Measurements from ENCODE around the gene DMBX1.

The DMBX1 gene

DNA sequence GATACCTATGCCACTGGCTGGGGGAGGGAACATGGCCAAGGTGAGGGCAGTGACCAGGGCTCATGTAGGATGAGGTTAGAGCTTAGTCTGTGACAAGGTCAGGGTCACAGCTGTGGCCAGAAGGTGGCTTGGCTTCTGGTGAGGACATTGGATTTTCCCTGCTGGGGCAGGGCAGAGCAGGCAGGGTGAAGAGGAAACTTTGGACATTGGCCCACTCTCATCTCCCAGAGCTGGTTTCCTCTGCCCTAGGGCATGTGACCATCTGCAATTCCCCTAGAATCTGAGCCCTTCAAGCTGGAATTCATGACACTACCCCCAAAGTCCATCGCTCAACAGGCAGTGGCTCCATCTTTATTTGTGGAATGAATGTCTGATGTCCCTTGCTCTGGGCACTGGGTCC, 5.3 kb downstream of the DMBX1 start:
- no peak overlapping the region for H3K4me3 ChIP-seq (ENCODE audit: low read depth, low read length)
- TF ChIP-seq, protein P1, sequence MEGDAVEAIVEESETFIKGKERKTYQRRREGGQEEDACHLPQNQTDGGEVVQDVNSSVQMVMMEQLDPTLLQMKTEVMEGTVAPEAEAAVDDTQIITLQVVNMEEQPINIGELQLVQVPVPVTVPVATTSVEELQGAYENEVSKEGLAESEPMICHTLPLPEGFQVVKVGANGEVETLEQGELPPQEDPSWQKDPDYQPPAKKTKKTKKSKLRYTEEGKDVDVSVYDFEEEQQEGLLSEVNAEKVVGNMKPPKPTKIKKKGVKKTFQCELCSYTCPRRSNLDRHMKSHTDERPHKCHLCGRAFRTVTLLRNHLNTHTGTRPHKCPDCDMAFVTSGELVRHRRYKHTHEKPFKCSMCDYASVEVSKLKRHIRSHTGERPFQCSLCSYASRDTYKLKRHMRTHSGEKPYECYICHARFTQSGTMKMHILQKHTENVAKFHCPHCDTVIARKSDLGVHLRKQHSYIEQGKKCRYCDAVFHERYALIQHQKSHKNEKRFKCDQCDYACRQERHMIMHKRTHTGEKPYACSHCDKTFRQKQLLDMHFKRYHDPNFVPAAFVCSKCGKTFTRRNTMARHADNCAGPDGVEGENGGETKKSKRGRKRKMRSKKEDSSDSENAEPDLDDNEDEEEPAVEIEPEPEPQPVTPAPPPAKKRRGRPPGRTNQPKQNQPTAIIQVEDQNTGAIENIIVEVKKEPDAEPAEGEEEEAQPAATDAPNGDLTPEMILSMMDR (IDR thresholded peaks at IDR 0.05; ENCODE audit: low read depth, low read length, missing control alignments), result no peak
- no peak for DNase-seq (ENCODE audit: low read depth)

DNA sequence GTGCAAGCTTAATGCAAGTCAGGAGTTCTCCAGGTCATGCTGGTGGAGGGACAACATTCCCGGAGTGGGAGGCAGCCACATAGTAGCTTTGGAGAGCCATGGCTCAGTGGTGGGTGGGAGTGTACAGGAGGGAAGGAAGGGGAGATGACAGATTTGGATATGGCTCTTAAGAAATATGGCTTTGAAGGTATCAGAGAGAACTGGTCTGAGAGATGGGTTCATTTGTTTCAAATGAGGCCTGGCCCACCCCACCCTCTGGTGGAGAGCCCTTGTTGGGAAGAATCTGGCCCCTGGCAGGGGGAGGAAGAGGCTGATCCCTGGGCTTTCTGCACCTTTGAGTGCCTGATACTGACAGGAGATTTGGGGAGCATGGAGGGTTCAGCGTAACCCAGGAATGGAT, 6.1 kb downstream of the DMBX1 start:
- no peak for DNase-seq (ENCODE audit: low read depth)
- no peak overlapping the region for H3K4me3 ChIP-seq (ENCODE audit: low read depth, low read length)
- TF ChIP-seq, protein P1 (IDR thresholded peaks at IDR 0.05; ENCODE audit: low read depth, low read length, missing control alignments), result no peak

DNA sequence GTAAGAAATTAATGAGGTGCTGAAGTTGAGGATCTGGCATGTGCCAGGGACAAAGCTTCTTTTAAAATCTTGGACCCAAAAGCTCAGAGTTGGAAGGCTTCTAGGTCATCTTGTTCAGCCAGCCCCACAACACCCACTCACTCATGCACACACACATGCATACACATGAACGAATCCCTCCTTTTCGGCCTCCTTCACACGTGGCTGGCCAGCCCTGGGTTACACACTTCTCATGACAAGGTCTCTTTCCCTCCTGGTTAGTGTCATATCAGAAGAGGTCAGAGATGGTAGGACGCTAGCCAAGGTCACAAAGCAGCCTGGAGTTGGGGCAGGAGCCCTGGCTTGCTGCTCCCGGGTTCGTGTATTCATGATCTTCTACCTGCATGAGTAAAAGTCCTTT, 6.9 kb downstream of the DMBX1 start:
- TF ChIP-seq, protein P1 (IDR thresholded peaks at IDR 0.05; ENCODE audit: low read depth, low read length, missing control alignments), result no peak
- DNase-seq (ENCODE audit: low read depth), result no peak
- H3K4me3 ChIP-seq (ENCODE audit: low read depth, low read length), result no peak overlapping the region

DNA sequence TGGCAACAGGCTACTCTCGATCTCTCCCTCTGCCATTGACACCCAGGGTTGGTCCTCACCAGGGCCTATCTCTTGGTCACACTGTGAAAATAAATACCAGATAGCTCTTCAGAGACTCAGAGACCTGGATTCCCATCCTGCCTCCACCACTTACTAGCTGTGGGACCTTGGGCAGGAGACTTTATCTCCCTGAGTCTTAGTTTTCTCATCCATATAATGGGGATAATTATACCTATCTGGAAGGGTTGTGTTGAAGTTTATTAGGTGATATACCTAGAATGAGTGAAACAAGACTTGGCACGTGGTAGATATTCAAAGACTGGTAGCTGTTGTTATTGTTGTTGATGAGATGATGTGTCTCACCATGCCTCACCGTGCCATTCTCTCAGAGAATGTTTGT, 7.4 kb downstream of the DMBX1 start:
- H3K4me3 ChIP-seq (ENCODE audit: low read depth, low read length), result no peak overlapping the region
- no peak for DNase-seq (ENCODE audit: low read depth)
- TF ChIP-seq, protein P1 (IDR thresholded peaks at IDR 0.05; ENCODE audit: low read depth, low read length, missing control alignments), result no peak

DNA sequence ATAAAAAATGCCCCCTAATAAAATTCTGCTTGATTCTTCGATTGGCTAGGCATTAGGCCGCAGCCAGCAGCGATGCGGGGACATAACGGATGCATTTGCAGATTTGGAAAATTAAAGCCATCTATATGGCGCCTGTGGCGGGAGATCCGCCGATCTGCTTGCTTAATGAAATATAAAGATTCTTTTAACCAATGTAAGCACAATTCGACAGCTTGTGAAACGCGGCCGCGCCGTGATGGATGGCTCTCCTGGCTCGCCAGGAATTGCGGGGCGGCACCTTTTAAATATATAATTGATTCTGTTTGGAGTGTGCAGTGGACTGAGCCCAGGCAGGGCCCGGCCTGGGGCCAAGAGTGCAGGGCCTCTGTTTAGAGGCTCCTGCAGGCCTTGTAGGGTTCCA, 8.0 kb downstream of the DMBX1 start:
- no peak overlapping the region for H3K4me3 ChIP-seq (ENCODE audit: low read depth, low read length)
- TF ChIP-seq, protein P1 (IDR thresholded peaks at IDR 0.05; ENCODE audit: low read depth, low read length, missing control alignments), result no peak
- no peak for DNase-seq (ENCODE audit: low read depth)

DNA sequence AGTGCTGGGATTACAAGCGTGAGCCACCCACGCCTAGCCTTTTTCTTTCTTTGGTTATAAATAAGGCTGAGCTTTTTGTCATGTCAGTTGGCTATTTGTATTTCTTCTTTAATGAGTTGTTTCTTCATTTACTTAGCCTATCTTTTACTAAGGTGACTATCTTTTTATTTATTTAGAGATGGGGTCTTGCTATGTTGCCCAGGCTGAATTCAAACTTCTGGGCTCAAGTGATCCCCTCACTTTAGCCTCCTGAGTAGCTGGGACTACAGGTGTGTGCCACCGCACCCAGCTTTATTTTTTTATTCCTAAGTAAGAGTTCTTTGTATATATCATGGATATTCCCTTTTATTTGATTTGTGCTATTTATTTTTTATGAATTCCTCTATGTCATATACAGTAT, 11.9 kb downstream of the DMBX1 start:
- DNase-seq (ENCODE audit: low read depth), result no peak
- H3K4me3 ChIP-seq (ENCODE audit: low read depth, low read length), result no peak overlapping the region
- TF ChIP-seq, protein P1 (IDR thresholded peaks at IDR 0.05; ENCODE audit: low read depth, low read length, missing control alignments), result no peak

DNA sequence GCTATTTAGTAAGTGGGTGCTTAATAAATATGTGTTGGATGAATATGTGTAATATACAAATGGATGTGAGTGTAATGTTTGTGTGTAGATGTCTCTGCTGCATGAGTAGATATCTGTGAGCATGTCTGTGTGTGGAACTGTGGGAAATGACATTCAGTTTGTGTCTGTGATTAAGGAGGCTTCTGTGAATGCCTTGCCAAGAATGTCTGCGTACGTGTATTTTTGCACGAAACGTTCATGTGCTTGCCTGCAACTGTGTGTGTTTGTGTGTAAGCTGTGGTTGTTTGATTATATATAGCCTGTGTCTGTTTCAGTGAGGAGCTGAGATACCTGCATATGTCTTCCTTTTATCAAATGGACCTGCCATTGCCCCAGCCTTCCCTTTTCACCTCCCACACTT, 13.8 kb downstream of the DMBX1 start:
- H3K4me3 ChIP-seq (ENCODE audit: low read depth, low read length), result no peak overlapping the region
- no peak for DNase-seq (ENCODE audit: low read depth)
- TF ChIP-seq, protein P1 (IDR thresholded peaks at IDR 0.05; ENCODE audit: low read depth, low read length, missing control alignments), result no peak

All from GM12864 (cell line).